Astrocyte (in vitro differentiated cells and primary cell): ENCODE results near the gene CIAO2B. TPM values are rescaled to one million over a fixed set of nuclear protein-coding genes. Genes with fewer than 3 reads are reported as not detected.

Experiments used
- DNase-seq: peaks from one replicate; pipeline ENCODE4 v3.0.0-alpha.2; 2010; ENCODE audit warnings: low read depth
- FAIRE-seq: peaks from 2 replicates; lab custom pipeline; 2011; peaks lifted over from hg19 to GRCh38; lab: Jason Lieb, UNC
- H2AFZ ChIP-seq: 2 replicates; pipeline ENCODE4 v1.6.0; 2012; ENCODE audit warnings: low read depth, low read length, inconsistent platforms
- H3K27ac ChIP-seq: 2 replicates; pipeline ENCODE4 v1.5.1; 2011; ENCODE audit warnings: low read depth, low read length, inconsistent platforms
- H3K27me3 ChIP-seq: 2 replicates; pipeline ENCODE4 v1.6.0; 2011; ENCODE audit warnings: low read length, inconsistent platforms; ENCODE audit not compliant: insufficient read depth
- H3K36me3 ChIP-seq: 2 replicates; pipeline ENCODE4 v1.5.1; 2011; ENCODE audit warnings: low read length, inconsistent platforms; ENCODE audit not compliant: insufficient read depth
- H3K4me1 ChIP-seq: 2 replicates; pipeline ENCODE4 v1.5.1; 2011; ENCODE audit warnings: low read length, inconsistent platforms; ENCODE audit not compliant: insufficient read depth
- H3K4me2 ChIP-seq: 2 replicates; pipeline ENCODE4 v1.6.0; 2012; ENCODE audit warnings: low read length, inconsistent platforms
- H3K4me3 ChIP-seq: 2 replicates; pipeline ENCODE4 v1.5.1; 2011; ENCODE audit warnings: low read depth, mild to moderate bottlenecking, low read length, inconsistent platforms; ENCODE audit not compliant: insufficient read depth
- H3K79me2 ChIP-seq: 2 replicates; pipeline ENCODE4 v1.6.0; 2012; ENCODE audit warnings: mild to moderate bottlenecking, low read length, inconsistent platforms; ENCODE audit not compliant: insufficient read depth
- H3K9ac ChIP-seq: 2 replicates; pipeline ENCODE4 v1.6.0; 2012; ENCODE audit warnings: mild to moderate bottlenecking, low read length, inconsistent platforms
- H3K9me3 ChIP-seq: 2 replicates; pipeline ENCODE4 v1.5.1; 2012; ENCODE audit warnings: low read depth, mild to moderate bottlenecking, low read length, inconsistent platforms; ENCODE audit not compliant: insufficient read depth
- H4K20me1 ChIP-seq: 2 replicates; pipeline ENCODE4 v1.6.0; 2012; ENCODE audit warnings: low read length, inconsistent platforms; ENCODE audit not compliant: insufficient read depth
- H3K27ac Mint-ChIP-seq: one replicate; pipeline ENCODE4 v1.8.0; 2021; ENCODE audit warnings: mild to moderate bottlenecking, mixed read lengths; ENCODE audit not compliant: unreplicated experiment
- H3K27me3 Mint-ChIP-seq: one replicate; pipeline ENCODE4 v1.8.0; 2021; ENCODE audit warnings: low read depth, mixed read lengths; ENCODE audit not compliant: unreplicated experiment
- H3K36me3 Mint-ChIP-seq: one replicate; pipeline ENCODE4 v1.8.0; 2021; ENCODE audit warnings: low read depth, mixed read lengths; ENCODE audit not compliant: unreplicated experiment
- H3K4me1 Mint-ChIP-seq: one replicate; pipeline ENCODE4 v1.8.0; 2021; ENCODE audit warnings: low read depth, mixed read lengths; ENCODE audit not compliant: unreplicated experiment
- H3K4me3 Mint-ChIP-seq: one replicate; pipeline ENCODE4 v1.8.0; 2021; ENCODE audit warnings: mild to moderate bottlenecking, moderate library complexity, mixed read lengths; ENCODE audit not compliant: unreplicated experiment
- H3K9me3 Mint-ChIP-seq: one replicate; pipeline ENCODE4 v1.8.0; 2021; ENCODE audit warnings: mild to moderate bottlenecking, mixed read lengths; ENCODE audit not compliant: unreplicated experiment
- CTCF ChIP-seq: IDR thresholded peaks from 2 replicates; pipeline ENCODE4 v1.5.1; 2011; ENCODE audit warnings: low read depth, mild to moderate bottlenecking, inconsistent platforms, low read length, moderate library complexity; ENCODE audit not compliant: insufficient read depth
- EZH2 ChIP-seq: IDR thresholded peaks from 2 replicates; pipeline ENCODE4 v1.6.1; 2012; ENCODE audit warnings: mild to moderate bottlenecking, low read length, inconsistent platforms; ENCODE audit not compliant: insufficient read depth
- total RNA-seq: library from RNA; stranded (reverse); gene quantifications from 2 replicates; pipeline ENCODE4 v1.2.1, GENCODE V29; 2021

Gene CIAO2B
- total RNA-seq, 1 donor from 2014 or later: 75.6 TPM

GRCh38 chr16:66979011-66979717 is 45.0 kb upstream of the CIAO2B start:
- FAIRE-seq (no peak), DNase-seq (no peak)
- TF ChIP-seq EZH2: no peak
- TF ChIP-seq CTCF: no peak
- H3K9me3 Mint-ChIP-seq: no peaks in the 10 kb centered on the region
- Histone ChIP-seq H2AFZ (peak overlapping the region; percentile 11), H3K9ac (no peak overlapping the region), H4K20me1 (no peaks in the 10 kb centered on the region), H3K27me3 (no peaks in the 10 kb centered on the region), H3K4me3 (no peak overlapping the region), H3K4me1 (no peaks in the 10 kb centered on the region), H3K79me2 (no peaks in the 10 kb centered on the region), H3K27ac (no peak overlapping the region), H3K36me3 (no peaks in the 10 kb centered on the region), H3K4me2 (peak overlapping the region; percentile 18), H3K9me3 (no peaks in the 10 kb centered on the region)
- H3K36me3 Mint-ChIP-seq: no peaks in the 10 kb centered on the region
- H3K27me3 Mint-ChIP-seq: peaks cover 14% of the 10 kb centered on the region
- H3K27ac Mint-ChIP-seq: no peak overlapping the region
- H3K4me1 Mint-ChIP-seq: no peaks in the 10 kb centered on the region
- no peak overlapping the region for H3K4me3 Mint-ChIP-seq

GRCh38 chr16:66977341-66978113 is 43.3 kb upstream of the CIAO2B start:
- DNase-seq (peak; percentile 44), FAIRE-seq (no peak)
- Mint-ChIP-seq H3K9me3 (no peaks in the 10 kb centered on the region), H3K4me1 (no peaks in the 10 kb centered on the region), H3K4me3 (no peak overlapping the region), H3K27me3 (peaks cover 18% of the 10 kb centered on the region), H3K27ac (no peak overlapping the region), H3K36me3 (no peaks in the 10 kb centered on the region)
- Histone ChIP-seq H3K4me1 (no peaks in the 10 kb centered on the region), H3K36me3 (no peaks in the 10 kb centered on the region), H2AFZ (no peak overlapping the region), H3K4me3 (no peak overlapping the region), H3K9ac (no peak overlapping the region), H3K79me2 (no peaks in the 10 kb centered on the region), H3K4me2 (no peak overlapping the region), H3K9me3 (no peaks in the 10 kb centered on the region), H3K27ac (no peak overlapping the region), H3K27me3 (no peaks in the 10 kb centered on the region), H4K20me1 (no peaks in the 10 kb centered on the region)
- TF ChIP-seq CTCF: peak; percentile 82
- TF ChIP-seq EZH2: no peak
